GM21528 (cell line): ENCODE measurements around the gene FCRL5.
"Not testable (repeated sequence)": the region's sequence is repeated elsewhere in the genome, so short reads cannot be mapped to it uniquely, and the experiment has no call there.

Experiments used
- ATAC-seq: cut with Tn5 transposase; IDR thresholded peaks from one replicate; pipeline ENCODE4 v1.9.1; 2021; ENCODE audit warnings: mild to moderate bottlenecking, moderate library complexity; ENCODE audit not compliant: unreplicated experiment, low FRiP score

The FCRL5 gene

DNA sequence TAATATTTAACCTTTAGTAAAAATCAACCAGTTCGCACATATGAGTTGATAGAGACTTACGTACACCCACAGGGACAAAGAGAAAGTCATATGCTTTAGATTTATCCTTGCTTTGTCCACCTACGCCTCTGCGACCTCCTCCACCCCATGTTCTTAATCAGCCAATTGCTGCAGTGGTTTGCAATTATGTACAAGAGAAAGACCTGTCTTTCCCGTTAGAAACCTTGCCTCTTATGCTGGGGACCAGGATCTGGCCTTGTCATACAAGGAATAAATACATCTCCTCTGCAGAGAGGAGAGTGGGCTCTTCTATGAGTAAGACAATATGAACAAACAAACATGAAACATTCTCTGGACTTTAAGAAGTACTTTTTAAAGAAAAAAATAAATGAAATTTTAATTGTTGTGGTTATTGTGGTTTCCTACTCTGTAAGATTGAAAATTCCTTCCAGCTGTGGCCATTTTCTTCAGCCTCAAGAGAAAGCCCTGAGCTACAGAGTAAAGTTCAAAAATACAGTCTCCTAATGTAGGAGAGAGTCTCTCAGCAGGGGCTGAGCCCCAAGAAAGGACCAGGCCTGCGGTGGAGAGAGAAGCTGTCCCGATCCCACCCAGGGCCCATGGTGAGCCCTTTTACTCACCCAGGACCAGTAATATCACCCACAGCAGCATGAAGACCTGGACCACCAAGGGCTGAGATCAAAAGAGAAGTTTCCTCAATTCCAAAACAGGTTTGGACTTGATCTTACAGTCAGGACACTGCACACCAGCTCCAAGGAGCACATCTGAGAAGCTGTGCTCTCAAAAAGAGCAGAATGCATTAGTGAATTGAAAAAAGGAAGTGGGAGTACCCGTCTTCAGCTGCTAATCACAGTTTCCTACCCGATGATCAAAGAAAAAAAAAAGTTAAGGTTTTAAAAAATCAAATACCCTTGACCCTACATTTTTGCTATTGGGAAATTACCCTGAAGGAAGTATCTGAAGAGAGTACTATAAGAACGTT lies at the start of gene FCRL5:
TSS of gene FCRL5 (minus strand) at position 822 of the 1,000 bp plus-strand sequence. CDS start at position 669, 153 bp downstream.
- peak; percentile 76 for ATAC-seq

DNA sequence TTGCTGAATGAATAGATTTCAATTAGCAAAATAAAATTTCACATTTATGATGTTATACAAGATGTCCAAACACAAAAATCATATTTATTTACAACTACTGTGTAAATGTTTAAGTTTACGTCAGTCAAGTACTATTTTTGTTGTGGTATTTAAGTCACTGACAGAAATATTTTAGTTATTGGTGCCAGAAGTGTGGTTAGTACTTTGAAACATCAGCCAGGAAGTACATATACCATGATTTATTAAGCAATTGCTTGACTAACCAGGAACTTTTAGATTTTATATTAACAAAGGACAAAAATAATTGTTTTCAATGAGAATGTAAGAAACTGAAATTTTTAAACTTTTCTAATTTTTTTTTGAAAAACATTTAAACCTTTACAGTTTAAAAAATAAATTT lies 47.9 kb upstream of the FCRL5 start:
- ATAC-seq: no peak

- peak; percentile 50 for ATAC-seq
These were observed 45.8 kb upstream of the FCRL5 start, which contains the start of gene FCRL4 for GRCh38 chr1:157597959-157598667. TSS of gene FCRL4 (minus strand) at chr1:157598085. CDS start at chr1:157597944, 141 bp downstream.

GRCh38 chr1:157596384-157596783 lies 44.1 kb upstream of the FCRL5 start:
- peak; percentile 52 for ATAC-seq

DNA sequence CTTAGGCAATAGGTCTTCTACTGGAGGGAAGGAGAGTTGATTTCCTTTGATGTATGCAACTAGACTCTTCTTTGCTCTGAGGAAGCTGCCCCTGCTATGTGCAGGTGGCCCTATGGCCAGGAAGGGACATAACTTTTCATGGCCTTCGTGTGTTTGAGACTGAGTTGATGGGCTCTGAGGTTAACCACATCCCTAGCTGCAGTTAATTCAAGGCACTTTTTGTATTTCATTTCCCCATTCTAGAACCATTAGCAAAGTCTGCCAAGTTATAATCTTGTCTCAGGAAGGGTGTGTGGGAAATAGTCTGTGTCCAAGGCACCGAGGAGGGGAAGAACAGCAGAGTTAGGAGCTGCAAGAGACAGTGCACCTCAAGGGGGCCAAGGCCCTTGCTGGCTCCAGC lies 43.0 kb upstream of the FCRL5 start:
- peak; percentile 66 for ATAC-seq

GRCh38 chr1:157585984-157586383 lies 33.7 kb upstream of the FCRL5 start:
- no peak for ATAC-seq

GRCh38 chr1:157584503-157584902 lies 32.2 kb upstream of the FCRL5 start:
- no peak for ATAC-seq

DNA sequence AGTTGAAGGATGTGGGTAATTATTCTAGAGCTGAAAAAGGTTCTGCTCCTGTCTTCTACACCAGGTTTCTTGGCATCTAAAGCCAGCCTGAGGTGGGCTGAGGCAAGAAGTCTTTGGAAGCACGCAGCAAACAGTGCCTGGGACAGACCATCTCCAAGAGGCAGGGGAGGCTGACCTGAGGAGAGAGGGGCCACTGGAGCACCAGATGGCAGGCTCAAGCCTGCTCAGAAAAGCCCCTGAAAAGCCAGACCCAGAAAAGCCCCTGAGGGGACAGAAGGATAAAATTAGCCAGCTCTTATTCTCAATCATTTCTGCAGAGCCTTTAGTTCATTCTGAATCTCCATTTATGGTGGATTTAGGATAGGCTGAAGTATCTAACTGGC lies 28.5 kb upstream of the FCRL5 start:
- ATAC-seq: no peak

GRCh38 chr1:157580179-157580827 lies 28.0 kb upstream of the FCRL5 start:
- ATAC-seq: no peak

DNA sequence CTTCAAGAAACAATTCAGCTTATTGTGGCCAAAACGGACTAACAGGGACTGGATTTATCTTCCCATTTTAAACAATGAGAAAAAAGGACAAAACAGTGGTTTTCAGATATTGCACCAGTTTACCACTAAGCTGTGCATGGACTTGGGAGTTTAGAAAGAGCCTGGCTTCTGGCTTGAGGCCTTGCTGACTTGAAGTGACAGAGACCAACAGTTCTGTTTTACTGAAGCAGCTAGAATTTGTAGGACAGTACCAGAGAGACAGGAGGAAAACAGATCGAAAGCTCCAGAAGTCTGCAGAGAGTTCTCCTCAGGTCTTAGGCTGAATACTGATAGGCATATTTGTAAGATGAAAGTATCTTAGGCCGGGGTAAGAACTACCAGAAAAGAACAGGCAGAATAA lies 25.1 kb upstream of the FCRL5 start:
- no peak for ATAC-seq

DNA sequence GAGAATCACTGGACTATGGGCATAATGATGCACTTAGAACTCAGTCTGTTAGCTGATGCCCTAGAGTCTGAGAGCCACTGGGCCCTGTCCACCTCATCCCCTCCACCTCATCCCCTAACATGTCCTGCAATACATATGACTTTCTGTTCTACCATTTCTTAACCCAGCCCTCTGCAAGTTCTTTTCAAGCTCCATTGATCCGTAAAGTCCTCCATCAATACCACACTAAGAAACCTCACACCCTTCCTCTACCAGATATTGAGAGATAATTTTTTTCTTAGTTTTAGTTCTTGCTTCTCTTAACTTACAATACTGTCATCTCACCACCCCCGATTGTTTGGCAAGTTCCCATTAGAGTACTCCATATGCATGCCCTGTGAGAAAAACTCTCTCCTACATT lies 23.4 kb upstream of the FCRL5 start:
- no peak for ATAC-seq

DNA sequence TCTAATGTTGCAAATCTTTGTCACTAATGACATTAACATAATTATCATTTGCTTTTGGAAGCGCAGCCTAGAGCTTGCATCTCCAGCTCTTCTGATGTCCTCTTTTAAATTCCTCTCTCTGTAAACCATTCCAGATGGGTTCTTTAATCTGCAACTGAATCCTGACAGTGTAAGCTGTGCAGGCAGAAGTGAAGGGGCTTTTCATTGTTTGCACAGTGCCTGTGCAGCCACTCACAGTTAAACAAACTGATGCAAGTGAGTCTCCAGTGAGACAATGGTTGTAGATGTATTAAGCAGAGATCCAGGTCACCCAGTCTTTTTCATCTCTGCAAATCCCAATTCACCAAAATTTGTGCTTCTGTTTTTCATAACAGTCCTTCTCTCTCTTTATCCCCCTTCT lies 22.5 kb upstream of the FCRL5 start:
- no peak for ATAC-seq

GRCh38 chr1:157566484-157567300 lies 14.4 kb upstream of the FCRL5 start:
- no peak for ATAC-seq

DNA sequence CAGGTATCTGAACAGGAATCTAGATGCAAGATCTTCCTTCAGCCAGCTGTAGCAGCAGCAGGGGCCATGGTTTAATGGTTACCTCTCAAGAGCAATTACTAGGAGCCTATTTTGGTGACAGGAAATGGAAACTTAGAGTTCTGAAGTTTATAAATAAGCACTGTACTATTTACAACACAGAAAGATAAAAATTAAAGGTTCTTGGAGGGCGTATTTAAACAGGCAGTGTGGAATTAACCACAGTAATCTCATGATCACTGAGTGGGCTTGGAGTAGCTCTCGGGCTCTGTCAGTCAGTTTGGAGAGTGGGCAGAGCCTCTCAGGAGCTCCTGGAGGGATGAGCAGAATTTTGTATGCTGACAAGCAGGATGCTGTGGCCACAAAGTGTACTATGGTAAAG lies 10.2 kb upstream of the FCRL5 start:
- ATAC-seq: peak; percentile 69

DNA sequence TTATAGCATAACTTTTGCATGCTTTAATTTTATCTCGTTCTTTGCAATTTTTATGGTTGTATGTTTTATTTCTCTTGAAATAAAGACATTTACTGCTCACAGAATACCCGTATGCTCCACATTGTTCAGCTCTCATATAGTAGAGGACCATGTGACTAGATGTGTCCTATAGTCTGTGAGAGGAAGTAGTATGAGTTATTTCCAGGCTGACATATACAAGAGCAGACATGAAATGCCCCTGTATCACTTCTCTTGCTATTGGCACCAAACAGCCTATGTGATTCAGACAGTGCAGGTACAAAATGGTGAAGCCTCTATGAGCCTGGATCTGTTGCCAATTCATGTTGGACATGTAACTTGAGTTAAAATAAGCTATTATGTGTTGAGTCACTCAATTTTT lies 5.8 kb upstream of the FCRL5 start:
- no peak for ATAC-seq

- not testable (repeated sequence) for ATAC-seq
These were observed 4.2 kb downstream of the FCRL5 start for GRCh38 chr1:157548081-157548480.

GRCh38 chr1:157542676-157543075 lies 9.6 kb downstream of the FCRL5 start:
- ATAC-seq: no peak

- ATAC-seq: no peak
These were observed 11.5 kb downstream of the FCRL5 start for GRCh38 chr1:157540852-157541251.

- ATAC-seq: no peak
These were observed 12.1 kb downstream of the FCRL5 start for GRCh38 chr1:157540160-157540748.

GRCh38 chr1:157539568-157539967 lies 12.7 kb downstream of the FCRL5 start:
- ATAC-seq: no peak
